Measurements from ENCODE around the gene HS3ST1.

The HS3ST1 gene

DNA sequence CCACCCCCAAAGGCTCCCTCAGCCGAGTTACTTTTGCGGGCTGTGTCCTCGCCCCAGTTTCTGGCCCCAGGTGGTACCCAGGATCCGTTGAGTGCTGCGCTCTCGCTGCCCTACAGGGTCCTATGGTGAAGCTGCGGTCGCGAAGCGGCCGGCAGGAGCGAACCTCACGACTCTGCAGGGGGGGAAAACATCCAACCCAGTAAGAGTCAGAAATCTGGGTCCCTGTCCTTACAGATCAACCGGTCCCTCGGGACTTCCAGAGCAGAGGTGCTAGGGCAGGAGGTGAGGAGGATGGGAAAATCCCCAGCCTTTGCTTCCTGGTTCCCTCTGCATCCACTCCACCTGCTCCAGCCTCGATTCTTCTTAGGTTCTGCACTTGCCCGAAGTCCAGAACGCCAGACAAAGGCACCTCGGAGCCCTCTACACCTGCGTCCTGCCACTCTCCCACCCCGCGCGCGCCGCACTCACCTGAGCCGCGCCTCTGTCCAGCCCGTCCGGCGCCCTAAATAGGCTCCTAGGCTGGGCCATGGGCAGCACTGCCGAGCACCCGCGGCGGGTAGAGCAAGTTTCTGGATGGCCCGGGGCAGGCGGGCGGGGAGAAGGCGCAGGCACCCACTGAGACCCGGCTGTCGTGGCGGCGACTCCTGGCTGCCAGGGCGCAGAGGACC, at the start of gene HS3ST1:
TSS of gene HS3ST1 (minus strand) at position 664 of the 668 bp plus-strand sequence. CDS start 28,889 bp downstream, outside the sequence.
- DNase-seq = no peak

- no peak for DNase-seq
Observed at GRCh38 chr4:11475871-11476270, 47.2 kb upstream of the HS3ST1 start.

GRCh38 chr4:11474146-11474545, 45.5 kb upstream of the HS3ST1 start:
- DNase-seq = no peak

GRCh38 chr4:11472535-11472934, 43.8 kb upstream of the HS3ST1 start:
- DNase-seq = no peak

- DNase-seq = no peak
Observed at GRCh38 chr4:11471618-11472017, 42.9 kb upstream of the HS3ST1 start.

DNA sequence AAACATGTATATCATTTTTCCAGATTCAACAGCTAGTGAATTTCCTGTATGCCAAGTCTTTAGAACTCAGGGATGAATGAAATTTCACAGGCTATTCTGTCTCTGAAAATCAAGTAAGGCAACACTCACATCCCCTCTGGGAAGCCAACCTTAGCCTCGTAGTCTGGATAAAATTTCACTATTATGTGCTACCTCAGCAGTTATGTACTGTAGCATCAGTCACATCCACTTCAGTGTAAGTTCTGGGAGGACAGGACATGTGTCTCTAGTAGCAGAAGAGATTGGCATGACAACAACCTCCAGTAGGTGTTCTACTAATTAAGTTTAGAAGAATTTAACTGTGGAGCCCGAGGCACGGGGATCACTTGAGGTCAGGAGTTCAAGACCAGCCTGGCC, 42.4 kb upstream of the HS3ST1 start:
- DNase-seq = no peak

- no peak for DNase-seq
Observed at GRCh38 chr4:11470438-11471045, 41.8 kb upstream of the HS3ST1 start.

GRCh38 chr4:11469650-11470437, 41.1 kb upstream of the HS3ST1 start:
- DNase-seq = no peak

DNA sequence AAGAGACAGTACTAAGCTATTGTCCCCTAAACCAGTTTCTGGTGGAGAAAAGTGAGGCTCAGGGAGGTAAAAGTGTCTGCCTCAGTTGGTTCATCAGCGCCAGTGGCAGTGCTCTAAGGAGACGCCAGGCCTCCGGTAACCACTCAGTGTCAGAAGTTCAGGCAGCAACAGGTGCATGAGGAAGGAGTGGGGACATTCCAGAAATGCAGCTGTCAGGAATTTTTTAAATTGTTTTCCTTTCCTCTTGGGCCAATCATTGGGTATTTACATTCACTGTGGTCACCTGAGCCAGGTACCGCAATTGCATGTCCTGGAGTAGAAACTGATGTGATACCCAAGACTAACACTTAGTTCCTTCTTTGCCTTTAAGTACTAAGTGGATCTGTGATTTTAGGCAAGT, 40.2 kb upstream of the HS3ST1 start:
- no peak for DNase-seq

DNA sequence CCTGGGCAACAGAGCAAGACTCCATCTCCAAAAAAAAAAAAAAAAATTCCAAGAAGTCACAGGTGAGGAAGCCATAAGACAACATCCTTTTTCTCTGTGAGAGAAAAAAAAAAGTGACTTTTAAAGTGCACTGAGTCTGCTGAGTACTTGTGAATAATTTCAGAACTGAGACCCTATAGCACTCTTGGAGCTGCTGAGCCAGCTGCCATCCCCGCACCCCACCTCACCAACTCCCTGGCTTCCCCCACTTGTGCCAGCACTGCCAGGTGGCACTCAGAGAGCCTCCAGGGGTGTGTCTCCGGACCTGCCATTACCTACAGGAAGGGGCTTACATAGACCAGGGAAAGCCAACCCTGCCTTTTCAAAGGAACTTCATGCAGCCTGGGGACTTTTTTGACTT, 39.2 kb upstream of the HS3ST1 start:
- no peak for DNase-seq

GRCh38 chr4:11463707-11464106, 35.0 kb upstream of the HS3ST1 start:
- DNase-seq = no peak

- DNase-seq = no peak
Observed at GRCh38 chr4:11456401-11456800, 27.7 kb upstream of the HS3ST1 start.

- no peak for DNase-seq
Observed at GRCh38 chr4:11455201-11455835, 26.6 kb upstream of the HS3ST1 start.

- DNase-seq = no peak
Observed at GRCh38 chr4:11451716-11452115, 23.0 kb upstream of the HS3ST1 start.

DNA sequence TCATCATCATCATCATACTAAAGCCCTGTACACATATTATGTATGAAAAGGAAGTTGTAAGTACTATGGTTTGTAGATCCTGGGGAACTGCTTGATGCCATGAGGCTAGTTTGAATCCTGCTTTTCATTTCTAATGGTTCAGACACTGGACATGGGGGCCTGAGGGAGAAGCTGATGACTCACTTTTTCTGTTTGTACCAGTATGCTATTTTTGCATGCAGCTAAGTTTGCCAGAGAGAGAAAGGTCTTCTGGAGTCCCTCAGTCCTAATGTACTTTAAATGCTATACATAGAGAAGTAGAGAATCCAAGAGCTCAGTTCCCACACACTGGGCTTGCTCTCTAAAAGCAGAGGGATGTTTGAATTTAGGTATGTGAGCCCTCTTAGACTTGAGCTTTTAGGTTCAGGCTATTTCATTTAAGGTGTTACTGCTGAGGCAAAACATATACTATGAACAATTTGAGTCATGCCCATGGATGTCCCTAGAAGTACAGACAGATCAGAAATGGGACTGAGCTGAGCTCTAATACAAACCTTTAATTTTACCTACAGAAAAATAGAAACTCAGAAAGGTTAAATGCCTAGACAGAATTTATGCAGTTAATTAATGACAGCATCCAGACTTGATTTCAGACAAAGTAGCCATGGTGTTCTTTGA, 17.6 kb upstream of the HS3ST1 start:
- DNase-seq = no peak

GRCh38 chr4:11441194-11441556, 12.5 kb upstream of the HS3ST1 start:
- no peak for DNase-seq

DNA sequence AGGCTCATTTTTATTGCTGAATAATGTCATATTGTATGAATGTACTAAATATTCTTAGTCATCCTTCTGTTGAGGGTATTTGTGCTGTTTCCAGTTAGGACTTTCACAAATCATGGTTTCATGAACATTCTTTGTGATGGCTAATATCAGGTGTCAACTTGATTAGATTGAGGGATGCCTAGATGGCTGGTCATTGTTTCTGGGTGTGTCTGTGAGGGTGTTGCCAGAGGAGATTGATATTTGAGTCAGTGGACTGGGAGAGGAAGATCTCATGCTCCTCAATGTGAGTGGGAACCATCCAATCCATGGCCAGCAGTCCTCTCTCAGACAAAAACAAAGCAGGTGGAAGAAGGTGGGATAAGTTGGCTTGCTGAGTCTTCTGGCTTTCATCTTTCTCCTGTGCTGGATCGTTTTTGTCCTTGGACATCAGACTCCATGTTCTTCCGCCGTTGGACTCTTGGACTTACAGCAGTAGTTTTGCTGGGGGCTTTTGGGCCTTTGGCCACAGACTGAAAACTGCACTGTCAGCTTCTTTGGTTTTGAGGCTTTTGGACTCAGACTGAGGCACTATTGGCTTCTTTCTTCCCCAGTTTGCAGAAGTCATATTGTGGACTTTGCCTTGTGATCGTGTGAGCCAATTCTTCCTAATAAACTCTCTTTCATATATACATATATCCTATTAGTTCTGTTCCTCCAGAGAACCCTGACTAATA, 11.9 kb upstream of the HS3ST1 start:
- DNase-seq = no peak

DNA sequence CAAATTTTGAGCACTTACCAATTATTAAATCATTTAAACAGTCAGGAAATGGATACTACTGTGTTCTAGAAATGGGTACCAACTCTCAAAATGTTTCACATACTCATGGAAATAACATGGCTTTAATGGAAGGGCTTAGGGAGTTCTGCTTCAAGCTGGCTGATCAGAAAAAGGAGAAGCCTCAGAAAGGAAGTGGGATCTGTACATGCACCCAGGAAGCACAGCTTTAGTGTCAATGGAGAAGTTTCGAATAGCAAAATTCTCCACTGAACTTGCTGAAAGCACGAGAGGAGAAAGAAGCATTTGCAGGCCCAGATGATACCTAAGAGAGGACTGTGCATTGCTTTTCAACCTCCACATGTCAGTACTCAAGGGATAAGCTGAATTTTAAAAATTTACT, 11.1 kb upstream of the HS3ST1 start:
- no peak for DNase-seq

DNA sequence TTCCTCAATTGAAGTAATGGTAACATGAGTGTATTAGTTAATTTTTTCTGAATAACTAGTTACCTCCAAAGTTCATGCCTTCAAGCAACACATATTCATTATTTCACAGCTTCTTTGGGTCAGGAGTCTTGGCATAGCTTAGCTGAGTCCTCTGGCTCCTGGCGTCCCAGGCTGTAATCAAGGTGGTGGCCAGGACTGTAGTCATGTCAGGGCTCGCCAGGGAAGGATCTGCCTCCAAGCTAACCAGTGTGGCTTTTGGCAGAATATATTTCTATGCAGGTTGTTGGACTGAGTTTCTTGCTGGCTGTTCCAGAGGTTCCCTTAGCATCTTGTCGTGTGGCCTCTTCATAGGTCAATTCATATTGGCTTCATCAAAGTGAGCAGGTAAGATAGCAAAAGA, 10.0 kb upstream of the HS3ST1 start:
- DNase-seq = no peak

DNA sequence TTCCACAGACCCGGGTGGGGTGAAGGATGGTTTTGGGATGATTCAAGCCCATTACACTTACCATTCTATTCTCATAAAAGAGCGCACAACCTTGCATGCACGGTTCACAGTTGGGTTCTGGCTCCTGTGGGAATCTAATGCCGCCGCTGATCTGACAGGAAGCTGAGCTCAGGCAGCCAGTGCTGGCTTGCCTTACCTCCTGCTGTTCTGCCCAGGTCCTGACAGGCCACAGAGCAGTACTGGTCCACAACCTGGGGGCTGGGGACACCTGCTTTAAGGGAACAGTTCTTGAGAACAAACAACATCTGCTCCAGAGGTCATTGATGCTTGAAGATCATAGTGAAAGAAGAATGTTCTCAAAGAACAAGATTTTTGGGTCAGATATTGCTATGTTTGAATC, 8.0 kb upstream of the HS3ST1 start:
- no peak for DNase-seq

DNA sequence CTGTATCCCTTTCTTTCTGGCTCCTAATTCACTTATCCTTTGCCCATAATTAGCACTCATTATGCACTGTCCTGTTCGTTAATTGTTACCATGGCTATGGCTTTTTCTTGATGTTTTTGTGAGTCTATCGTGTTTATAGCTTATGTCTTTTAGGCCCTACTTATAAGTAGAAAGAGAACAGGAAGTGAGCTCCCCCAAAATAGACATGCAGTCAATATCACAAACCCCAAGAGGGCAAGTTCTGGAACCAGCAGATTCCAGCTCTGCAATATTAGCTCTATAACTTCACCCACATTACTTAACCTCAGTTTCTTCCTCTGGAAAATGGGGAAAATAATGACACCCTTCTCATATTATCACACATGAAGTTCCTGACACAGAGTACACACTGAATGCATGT, 7.4 kb upstream of the HS3ST1 start:
- DNase-seq = no peak

DNA sequence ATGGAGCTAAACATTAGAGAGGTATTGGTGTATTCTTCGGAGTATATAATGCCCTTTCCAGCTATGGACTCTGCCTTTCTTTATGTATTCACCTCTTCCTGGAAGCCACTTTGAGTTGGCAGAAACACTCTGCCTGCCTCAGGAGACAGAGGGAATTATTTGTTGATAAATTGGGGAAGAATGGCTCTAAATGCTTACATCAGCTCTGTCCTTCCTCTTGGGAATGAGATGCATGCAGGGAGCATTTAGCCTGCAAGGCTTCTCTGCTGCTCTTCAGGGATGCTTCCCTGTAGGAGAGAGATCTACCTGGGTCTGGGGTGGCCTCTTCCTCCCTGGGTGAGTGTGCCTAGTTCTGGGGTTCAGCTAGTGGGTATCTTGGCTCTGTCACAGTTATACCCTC, 6.9 kb upstream of the HS3ST1 start:
- DNase-seq = no peak

GRCh38 chr4:11431111-11431510, 2.4 kb upstream of the HS3ST1 start:
- DNase-seq = no peak

All from NCI-H524 treated with DMSO at 0.1 percent for 48 hours (cell line).